HepG2 (cell line): ENCODE results near the gene CAPZB. TPM values are rescaled to one million over a fixed set of nuclear protein-coding genes. Genes with fewer than 3 reads are reported as not detected.

Experiments used
- ATAC-seq: fragments of 200-7000 bp; cut with Tn5 transposase; 3 replicates; pipeline ENCODE4 v1.9.1; 2020; ENCODE audit warnings: mild to moderate bottlenecking, moderate library complexity
- BruUV-seq: library from RNA; stranded (reverse); fragments of 400-500 nt; replicated peaks from 2 replicates; lab custom pipeline; 2021; lab: Mats Ljungman, UMichigan
- CTCF ChIA-PET: fragments of 300-600 bp; formaldehyde crosslinking; extraction: SDS; loops from one replicate; lab custom pipeline; 2021; ENCODE audit warnings: low total read pairs, inconsistent platforms, low intra/inter-chr PET ratio; lab: Yijun Ruan, JAX
- POLR2A ChIA-PET: fragments of 350-600 bp; sonication (Branson Sonifier 250); formaldehyde crosslinking; loops from one replicate; lab custom pipeline; 2020; ENCODE audit warnings: antibody characterized with exemption, inconsistent platforms; lab: Yijun Ruan, JAX
- DNase-seq: peaks from one replicate; pipeline ENCODE4 v3.0.0-alpha.2; 2015; ENCODE audit warnings: low spot score
- FAIRE-seq: peaks from 3 replicates; lab custom pipeline; 2011; peaks lifted over from hg19 to GRCh38; lab: Jason Lieb, UNC
- H2AFZ ChIP-seq: one replicate; pipeline ENCODE4 v1.6.1; 2011; ENCODE audit warnings: low read length, inconsistent platforms
- H3K27ac ChIP-seq: fragments of 300-600 bp; 3 replicates; pipeline ENCODE4 v1.8.0; 2011; ENCODE audit warnings: mixed run types, mild to moderate bottlenecking, mixed read lengths, low read length, inconsistent platforms; ENCODE audit not compliant: insufficient read depth; ENCODE audit errors: extremely low read length
- H3K27me3 ChIP-seq, 2 experiments: fragments of 200-600 bp in 1 of 2; 2 replicates in 1 of 2; 3 replicates in 1 of 2; pipeline versions ENCODE4 v1.6.0 to v1.8.0; 2011; ENCODE audit warnings: low read length in 2 of 2, mild to moderate bottlenecking in 2 of 2, moderate library complexity in 2 of 2, inconsistent platforms in 1 of 2; ENCODE audit not compliant: insufficient read depth in 2 of 2, control insufficient read depth in 1 of 2
- H3K36me3 ChIP-seq, 2 experiments: fragments of 200-600 bp in 1 of 2; replicated peaks in 1 of 2; 2 replicates in 1 of 2; 3 replicates in 1 of 2; pipeline versions ENCODE4 v1.5.1 to v1.8.0; 2011; ENCODE audit warnings: low read length in 2 of 2, inconsistent platforms in 1 of 2; ENCODE audit not compliant: insufficient read depth in 2 of 2, control insufficient read depth in 1 of 2
- H3K4me1 ChIP-seq: 2 replicates; pipeline ENCODE4 v1.5.1; 2012; ENCODE audit warnings: low read length, inconsistent platforms; ENCODE audit not compliant: insufficient read depth
- H3K4me2 ChIP-seq: 2 replicates; pipeline ENCODE4 v1.6.0; 2011; ENCODE audit warnings: low read depth, low read length, inconsistent platforms
- H3K4me3 ChIP-seq, 3 experiments: fragments of 200-600 bp in 1 of 3; sonication (generic), shearing (Covaris generic) in 1 of 3; replicated peaks in 1 of 3; 2 replicates each; pipeline ENCODE4 v1.5.1; 2011 to 2016; ENCODE audit warnings: low read length in 3 of 3, inconsistent platforms in 2 of 3, low read depth in 2 of 3, mild to moderate bottlenecking in 2 of 3, control low read depth in 1 of 3, mixed read lengths in 1 of 3; ENCODE audit not compliant: insufficient read depth in 1 of 3
- H3K79me2 ChIP-seq: one replicate; pipeline ENCODE4 v1.6.1; 2011; ENCODE audit warnings: low read length, inconsistent platforms; ENCODE audit not compliant: insufficient read depth
- H3K9ac ChIP-seq: 2 replicates; pipeline ENCODE4 v1.6.0; 2011; ENCODE audit warnings: mild to moderate bottlenecking, low read depth, low read length, inconsistent platforms; ENCODE audit not compliant: insufficient read depth
- H3K9me3 ChIP-seq: 2 replicates; pipeline ENCODE4 v1.5.1; 2012; ENCODE audit warnings: mild to moderate bottlenecking, low read length
- H4K20me1 ChIP-seq: 2 replicates; pipeline ENCODE4 v1.6.0; 2011; ENCODE audit warnings: inconsistent platforms, mild to moderate bottlenecking, low read length, moderate library complexity; ENCODE audit not compliant: insufficient read depth
- BRCA1 ChIP-seq: sonication (generic); formaldehyde crosslinking; IDR thresholded peaks from 2 replicates; pipeline ENCODE4 v1.4.0; 2020; ENCODE audit warnings: missing genetic modification reagents
- CENPX ChIP-seq: sonication (generic); formaldehyde crosslinking; IDR thresholded peaks from 2 replicates; pipeline ENCODE4 v1.9.0; 2021; ENCODE audit warnings: mild to moderate bottlenecking, missing genetic modification reagents, moderate library complexity
- NKX3-1 ChIP-seq: sonication (generic); formaldehyde crosslinking; IDR thresholded peaks from 2 replicates; pipeline ENCODE4 v1.5.0; 2020; ENCODE audit warnings: missing genetic modification reagents
- RFX3 ChIP-seq: IDR thresholded peaks from 2 replicates; pipeline ENCODE4 v1.6.1; 2016; ENCODE audit warnings: missing biosample characterization, missing genetic modification reagents
- ZNF251 ChIP-seq: sonication (generic); formaldehyde crosslinking; IDR thresholded peaks from 2 replicates; pipeline ENCODE4 v1.9.0; 2021; ENCODE audit warnings: mild to moderate bottlenecking, missing genetic modification reagents
- ZNF33B ChIP-seq: sonication (generic); formaldehyde crosslinking; IDR thresholded peaks from 2 replicates; pipeline ENCODE4 v1.5.1; 2020; ENCODE audit warnings: mild to moderate bottlenecking, missing genetic modification reagents
- ZNF703 ChIP-seq: sonication (generic); formaldehyde crosslinking; IDR thresholded peaks from 2 replicates; pipeline ENCODE4 v1.5.1; 2020; ENCODE audit warnings: missing genetic modification reagents, mild to moderate bottlenecking, moderate library complexity, borderline replicate concordance
- ZNF790 ChIP-seq: sonication (generic); formaldehyde crosslinking; IDR thresholded peaks from 2 replicates; pipeline ENCODE4 v1.8.0; 2022; ENCODE audit warnings: missing genetic modification reagents, mild to moderate bottlenecking, borderline replicate concordance
- WGBS: methylation state at CpG from one replicate; pipeline ENCODE4 v1.1.6; 2017; ENCODE audit warnings: low lambda C conversion rate; 5-methylcytosine and 5-hydroxymethylcytosine counted together
- in situ Hi-C: cut with HindIII; loops from 2 replicates; pipeline ENCODE4 v1.10.0; 2017; ENCODE audit warnings: low pct_unique_long_range_greater_than_20kb; ENCODE audit not compliant: extremely low pct_ligation_motif_present
- intact Hi-C: fragments of 100-400 bp; cut with micrococcal nuclease; formaldehyde crosslinking; loops from one replicate; pipeline ENCODE4 v1.10.0; 2022; ENCODE audit not compliant: unreplicated experiment
- polyA plus RNA-seq, 8 experiments: library from polyadenylated mRNA; depleted of rRNA in 3 of 8; stranded (reverse) in 7 of 8; unstranded in 1 of 8; fragments of >200 nt; fragmentation: Illumina TruSeq in 4 of 8; extraction: Trizol in 4 of 8; gene quantifications; 2 replicates each; pipeline versions ENCODE4 v1.2.1 to v1.2.3, GENCODE V29; 2011 to 2016; ENCODE audit warnings: low read depth in 4 of 8, missing spikeins in 1 of 8, mixed read lengths in 1 of 8; ENCODE audit not compliant: insufficient read depth in 1 of 8
- total RNA-seq, 5 experiments: library from RNA; depleted of rRNA; stranded (reverse); fragments of >200 nt; fragmentation: Illumina TruSeq; extraction: Trizol; gene quantifications; 2 replicates each; pipeline ENCODE4 v1.2.3, GENCODE V29; 2016; ENCODE audit warnings: low read depth in 1 of 5
- TF ChIP-seq, protein P1 (sequence below): sonication (generic); formaldehyde crosslinking; IDR thresholded peaks from 2 replicates; pipeline ENCODE4 v1.4.0; 2020; ENCODE audit warnings: mild to moderate bottlenecking, missing genetic modification reagents
- TF ChIP-seq, protein P2 (sequence below): fragments of 450-650 bp; IDR thresholded peaks from 2 replicates; pipeline ENCODE4 v1.6.1; 2017

The CAPZB gene
- total and polyA plus RNA-seq, 2 of the 13 experiments (the other 11 are each of a cell fraction or from before 2014, with no cell fraction given): 58.9 to 76.9 TPM

DNA sequence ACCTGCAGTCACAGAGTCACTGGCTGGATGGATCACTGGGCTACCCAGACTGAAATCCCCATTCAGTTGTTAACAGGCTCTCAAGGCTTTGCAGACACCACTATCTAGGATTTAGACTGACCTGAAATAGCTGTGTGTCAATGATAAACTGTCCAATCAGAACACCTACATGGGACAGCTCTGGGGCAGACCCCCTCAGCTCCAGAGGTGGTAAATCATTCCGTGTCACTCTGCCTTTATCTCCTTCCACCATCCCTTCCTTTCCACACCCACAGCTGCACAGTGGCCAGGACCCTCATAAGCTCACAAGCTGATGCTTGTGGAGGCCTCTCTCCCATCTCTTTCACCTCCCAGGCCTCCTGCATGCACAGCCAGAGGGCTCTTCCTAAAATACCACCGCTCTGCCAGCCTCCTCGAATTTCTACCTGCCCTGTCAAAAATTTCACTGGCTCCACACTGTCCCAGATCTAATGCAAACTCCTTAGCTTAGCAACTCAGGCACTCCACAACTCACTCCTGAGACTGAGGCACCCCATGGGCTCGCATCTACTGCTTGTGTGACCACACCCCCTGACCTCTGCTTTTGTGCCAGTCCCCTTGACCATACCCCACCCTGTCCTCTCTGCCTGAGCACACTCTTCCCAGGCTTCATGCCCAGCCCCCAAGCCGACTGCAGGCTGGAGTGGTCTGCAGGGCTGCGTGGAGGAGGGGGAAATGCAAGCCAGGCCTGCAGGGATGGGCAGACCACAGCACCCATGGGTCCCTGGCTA, 5.8 kb downstream of the CAPZB start:
- no peak overlapping the region for H3K9ac ChIP-seq
- 76% methylated on average over 6 of the region's 6 CpGs for WGBS
- no peak overlapping the region for H2AFZ ChIP-seq
- peaks cover 41% of the 10 kb centered on the region for H3K4me1 ChIP-seq
- in situ Hi-C loops: loop anchor here (5.0 kb wide), 1 partner anchor 168 kb away; no protein-coding TSS in a partner anchor
- H3K4me3 ChIP-seq: no peak overlapping the region
- H3K9me3 ChIP-seq: no peaks in the 10 kb centered on the region
- no TSS peak for BruUV-seq
- FAIRE-seq (no peak), DNase-seq (no peak), ATAC-seq (no peak)
- H3K79me2 ChIP-seq: peaks cover 100% of the 10 kb centered on the region
- peaks cover 8 to 41% of the 10 kb centered on the region in 2 experiments for H3K36me3 ChIP-seq
- H3K27ac ChIP-seq: no peak overlapping the region
- H3K27me3 ChIP-seq: no peaks in the 10 kb centered on the region
- intact Hi-C loops: no loop called here
- POLR2A ChIA-PET: no interaction called here
- H4K20me1 ChIP-seq: peaks cover 77% of the 10 kb centered on the region
- TF ChIP-seq BRCA1 (CRISPR knock-in tag) (no peak), ZNF703 (CRISPR knock-in tag) (no peak), NKX3-1 (CRISPR knock-in tag) (no peak), RFX3 (CRISPR knock-in tag) (no peak), ZNF251 (no peak)
- H3K4me2 ChIP-seq: no peak overlapping the region
- CTCF ChIA-PET: no interaction called here

DNA sequence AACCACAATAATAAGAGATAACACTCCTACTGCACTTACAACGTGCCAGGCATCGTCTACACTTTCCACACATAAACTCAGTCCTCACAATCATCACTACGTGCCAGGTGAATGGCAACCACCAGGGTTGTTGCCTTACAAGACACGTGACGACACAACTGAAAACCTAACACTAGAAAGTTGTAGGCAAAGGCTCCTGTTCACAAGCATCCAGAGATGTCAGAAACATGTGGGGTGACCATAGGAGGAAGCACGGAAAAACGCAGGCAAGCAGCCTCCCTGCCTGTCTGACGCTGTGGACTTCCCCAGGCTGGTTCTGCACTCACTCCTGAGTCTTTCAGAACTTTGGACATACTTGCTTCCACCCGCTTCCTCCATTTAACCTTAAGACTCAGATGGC, 7.0 kb downstream of the CAPZB start:
- intact Hi-C loops: no loop called here
- ATAC-seq: no peak
- peaks cover 31% of the 10 kb centered on the region for H3K4me1 ChIP-seq
- CTCF ChIA-PET: no interaction called here
- no peak overlapping the region for H3K4me3 ChIP-seq
- H3K4me2 ChIP-seq: no peak overlapping the region
- no TSS peak for BruUV-seq
- H4K20me1 ChIP-seq: peaks cover 74% of the 10 kb centered on the region
- no peaks in the 10 kb centered on the region for H3K27me3 ChIP-seq
- 85% methylated on average over 9 of the region's 9 CpGs for WGBS
- no peak overlapping the region for H2AFZ ChIP-seq
- H3K9ac ChIP-seq: no peak overlapping the region
- peaks cover 9 to 44% of the 10 kb centered on the region in 2 experiments for H3K36me3 ChIP-seq
- in situ Hi-C loops: no loop called here
- DNase-seq: no peak
- H3K79me2 ChIP-seq: peaks cover 98% of the 10 kb centered on the region
- POLR2A ChIA-PET: no interaction called here
- H3K9me3 ChIP-seq: no peaks in the 10 kb centered on the region
- no peak overlapping the region for H3K27ac ChIP-seq
- FAIRE-seq: no peak
- TF ChIP-seq ZNF33B (CRISPR knock-in tag) (no peak), ZNF790 (no peak), CENPX (CRISPR knock-in tag) (no peak)
- TF ChIP-seq, protein P1, sequence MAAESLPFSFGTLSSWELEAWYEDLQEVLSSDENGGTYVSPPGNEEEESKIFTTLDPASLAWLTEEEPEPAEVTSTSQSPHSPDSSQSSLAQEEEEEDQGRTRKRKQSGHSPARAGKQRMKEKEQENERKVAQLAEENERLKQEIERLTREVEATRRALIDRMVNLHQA: no peak
- TF ChIP-seq, protein P2, sequence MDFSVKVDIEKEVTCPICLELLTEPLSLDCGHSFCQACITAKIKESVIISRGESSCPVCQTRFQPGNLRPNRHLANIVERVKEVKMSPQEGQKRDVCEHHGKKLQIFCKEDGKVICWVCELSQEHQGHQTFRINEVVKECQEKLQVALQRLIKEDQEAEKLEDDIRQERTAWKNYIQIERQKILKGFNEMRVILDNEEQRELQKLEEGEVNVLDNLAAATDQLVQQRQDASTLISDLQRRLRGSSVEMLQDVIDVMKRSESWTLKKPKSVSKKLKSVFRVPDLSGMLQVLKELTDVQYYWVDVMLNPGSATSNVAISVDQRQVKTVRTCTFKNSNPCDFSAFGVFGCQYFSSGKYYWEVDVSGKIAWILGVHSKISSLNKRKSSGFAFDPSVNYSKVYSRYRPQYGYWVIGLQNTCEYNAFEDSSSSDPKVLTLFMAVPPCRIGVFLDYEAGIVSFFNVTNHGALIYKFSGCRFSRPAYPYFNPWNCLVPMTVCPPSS: no peak
